Anterior cingulate cortex (tissue), 58 donors: ENCODE data around the gene SFXN5.
"Not testable (repeated sequence)": the region's sequence is repeated elsewhere in the genome, so short reads cannot be mapped to it uniquely, and the experiment has no call there.

Experiments
- DNase-seq, 58 donors: peaks; one replicate each; lab custom pipeline; 2025; lab: John Stamatoyannopoulos, UW

Gene SFXN5

GRCh38 chr2:72917138-72917876, 154.2 kb downstream of the SFXN5 start, which contains the start of gene EMX1:
Gene EMX1 (plus strand): TSS chr2:72917519. CDS start chr2:72917853, 334 bp downstream.
- DNase-seq: peak in 21 of 58 donors; percentile 15 to 68 (median 50)

- DNase-seq: no peak
Measured at GRCh38 chr2:72916743-72917137, 154.8 kb downstream of the SFXN5 start.

- DNase-seq: peak in 6 of 58 donors; percentile 17 to 40 (median 28)
Measured at GRCh38 chr2:72915907-72916742, 155.4 kb downstream of the SFXN5 start.

- DNase-seq: no peak
Measured at GRCh38 chr2:72915320-72915906, 156.1 kb downstream of the SFXN5 start.

- no peak for DNase-seq
Measured at GRCh38 chr2:72914589-72915319, 156.8 kb downstream of the SFXN5 start.

- DNase-seq: no peak
Measured at GRCh38 chr2:72914206-72914559, 157.3 kb downstream of the SFXN5 start.

GRCh38 chr2:72913486-72914205, 157.9 kb downstream of the SFXN5 start:
- no peak for DNase-seq

GRCh38 chr2:72911256-72911655, 160.3 kb downstream of the SFXN5 start:
- no peak for DNase-seq

GRCh38 chr2:72908741-72909140, 162.8 kb downstream of the SFXN5 start:
- no peak for DNase-seq

GRCh38 chr2:72907369-72907768, 164.1 kb downstream of the SFXN5 start:
- not testable (repeated sequence) for DNase-seq

- DNase-seq: no peak
Measured at GRCh38 chr2:72901426-72901825, 170.1 kb downstream of the SFXN5 start.

- DNase-seq: no peak
Measured at GRCh38 chr2:72900191-72900825, 171.2 kb downstream of the SFXN5 start.

GRCh38 chr2:72898585-72898906, 173.0 kb downstream of the SFXN5 start:
- no peak for DNase-seq

- DNase-seq: no peak
Measured at GRCh38 chr2:72897785-72898584, 173.5 kb downstream of the SFXN5 start.

GRCh38 chr2:72896446-72896845, 175.1 kb downstream of the SFXN5 start:
- no peak for DNase-seq

GRCh38 chr2:72895759-72896281, 175.7 kb downstream of the SFXN5 start:
- peak in 2 of 58 donors; percentile 15 to 34 for DNase-seq

- DNase-seq: no peak
Measured at GRCh38 chr2:72895154-72895553, 176.4 kb downstream of the SFXN5 start.

GRCh38 chr2:72894514-72894913, 177.0 kb downstream of the SFXN5 start:
- no peak for DNase-seq
